GM19467 (cell line): ENCODE measurements around the gene KIAA1549.

Experiments
- ATAC-seq: cut with Tn5 transposase; IDR thresholded peaks from one replicate; pipeline ENCODE4 v1.9.1; 2021; ENCODE audit warnings: mild to moderate bottlenecking, moderate library complexity; ENCODE audit not compliant: unreplicated experiment

Gene KIAA1549

GRCh38 chr7:138975343-138976104, 5.7 kb downstream of the KIAA1549 start:
- no peak for ATAC-seq

DNA sequence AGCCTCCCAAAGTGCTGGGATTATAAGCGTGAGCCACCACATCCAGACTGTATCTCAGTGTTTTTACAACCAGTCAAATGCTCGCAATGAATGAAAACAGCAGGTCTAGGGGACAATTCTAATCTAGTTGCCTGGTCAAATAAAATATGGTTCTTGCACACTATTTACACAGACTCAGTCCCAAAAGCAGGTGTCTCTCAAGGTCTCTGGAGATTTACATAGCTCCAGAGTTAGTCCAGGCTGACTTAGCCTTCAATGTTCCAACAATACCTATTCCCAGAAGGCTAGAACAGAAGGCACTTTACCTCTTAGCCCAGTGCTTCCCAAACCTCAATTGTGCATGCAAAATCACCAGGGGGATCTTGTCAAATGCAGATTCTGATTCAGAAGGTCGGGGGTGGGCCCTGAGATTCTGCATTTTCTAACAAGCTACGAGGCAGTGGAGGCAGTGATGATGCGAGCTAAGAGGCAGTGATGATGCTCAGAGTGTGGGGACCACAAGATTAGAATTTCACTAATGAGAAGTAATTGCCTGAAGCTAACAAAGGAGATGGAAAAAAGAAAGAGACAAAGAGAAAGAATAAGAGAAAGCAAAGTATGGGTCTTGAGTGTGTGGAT, 6.4 kb downstream of the KIAA1549 start:
- ATAC-seq = no peak

DNA sequence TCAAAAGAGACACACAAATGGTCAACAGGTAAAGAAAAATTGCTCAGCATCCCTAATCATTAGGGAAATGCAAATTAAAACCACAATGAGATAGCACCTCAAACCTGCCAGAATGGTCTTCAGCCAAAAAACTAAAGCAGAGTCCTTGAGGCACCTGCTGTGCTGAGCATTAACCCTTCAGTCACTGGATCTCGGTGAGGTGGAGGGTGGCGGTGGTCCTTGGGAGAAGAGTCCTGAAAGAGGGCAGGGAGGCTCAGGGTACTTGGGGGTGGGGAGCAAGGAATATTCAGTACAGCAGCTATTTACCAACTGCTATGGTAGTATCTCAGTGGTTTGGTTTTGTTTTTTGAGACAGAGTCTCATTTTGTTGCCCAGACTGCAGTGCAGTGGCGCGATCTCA, 7.1 kb downstream of the KIAA1549 start:
- ATAC-seq = no peak

GRCh38 chr7:138970952-138971351, 10.2 kb downstream of the KIAA1549 start:
- no peak for ATAC-seq

DNA sequence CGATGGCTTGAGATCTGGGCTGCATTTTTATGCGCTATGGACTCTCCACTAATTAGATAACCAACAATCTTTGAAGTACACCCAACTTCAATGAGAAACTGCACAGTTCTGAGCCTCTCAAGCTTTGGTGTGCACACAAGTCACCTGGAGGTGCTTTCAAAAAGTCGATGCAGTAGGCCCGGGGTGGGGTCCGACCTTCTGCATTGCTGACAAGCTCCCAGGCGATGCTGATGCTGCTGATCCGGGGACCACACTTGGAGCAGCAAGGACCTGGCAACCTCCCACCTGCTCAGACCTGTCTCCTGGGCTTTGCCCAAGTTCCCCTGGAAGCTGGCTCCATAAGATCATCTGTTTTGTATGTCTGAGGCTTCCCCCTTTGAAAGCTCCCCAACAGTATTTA, 10.7 kb downstream of the KIAA1549 start:
- no peak for ATAC-seq

- ATAC-seq = no peak
Observed at GRCh38 chr7:138967159-138967558, 14.0 kb downstream of the KIAA1549 start.

- ATAC-seq = no peak
Observed at GRCh38 chr7:138964624-138965436, 16.4 kb downstream of the KIAA1549 start.

DNA sequence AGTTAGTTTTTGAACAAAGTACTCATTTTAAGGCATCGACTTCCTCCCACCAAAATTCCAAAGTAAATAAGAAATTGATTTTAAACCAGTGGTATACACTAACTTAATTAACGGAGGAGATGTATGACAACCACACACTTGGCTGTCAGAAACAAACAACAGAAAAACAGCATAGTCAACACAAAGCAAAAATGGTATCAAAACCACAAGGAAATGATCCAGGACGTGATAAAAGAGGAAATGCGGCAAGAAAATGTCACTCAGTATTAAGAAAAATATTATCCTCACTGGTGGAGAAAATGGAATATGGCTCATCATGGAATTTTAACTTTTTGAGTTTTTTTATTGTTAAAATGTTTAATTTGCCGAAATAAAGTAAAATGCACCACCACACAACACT, 17.5 kb downstream of the KIAA1549 start:
- ATAC-seq = no peak

DNA sequence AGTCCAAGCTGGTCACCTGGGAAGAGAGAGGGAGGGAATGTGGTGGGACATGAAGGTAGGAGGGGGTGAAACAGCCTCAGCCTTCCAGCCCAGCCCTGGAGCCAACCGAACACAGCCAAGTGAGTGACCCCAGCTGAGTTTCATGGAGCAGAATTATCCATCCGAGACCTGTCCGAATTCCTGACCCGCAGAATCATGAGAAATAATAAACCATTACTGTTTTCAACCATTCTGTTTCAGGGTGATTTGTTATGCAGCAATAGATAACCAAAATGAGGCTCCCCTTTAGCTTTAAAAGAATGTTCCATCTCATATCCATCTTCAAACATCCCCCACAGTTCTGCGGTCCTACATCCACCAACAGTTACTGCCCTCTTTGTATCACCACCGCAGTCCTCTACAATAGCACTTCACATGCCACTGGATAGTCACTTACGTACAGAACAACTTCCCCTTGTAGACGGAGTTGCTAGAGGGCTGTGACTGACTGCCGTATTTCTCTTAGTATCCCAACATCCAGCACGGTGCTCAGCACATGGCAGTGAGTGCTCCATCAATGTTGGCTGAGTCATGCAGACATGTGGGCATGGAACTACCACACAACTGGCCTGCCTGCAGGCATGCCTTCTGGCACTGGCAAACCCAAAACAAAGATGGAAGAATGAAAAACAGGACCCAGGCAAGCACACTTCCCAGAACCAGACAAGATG, 18.5 kb downstream of the KIAA1549 start:
- no peak for ATAC-seq

DNA sequence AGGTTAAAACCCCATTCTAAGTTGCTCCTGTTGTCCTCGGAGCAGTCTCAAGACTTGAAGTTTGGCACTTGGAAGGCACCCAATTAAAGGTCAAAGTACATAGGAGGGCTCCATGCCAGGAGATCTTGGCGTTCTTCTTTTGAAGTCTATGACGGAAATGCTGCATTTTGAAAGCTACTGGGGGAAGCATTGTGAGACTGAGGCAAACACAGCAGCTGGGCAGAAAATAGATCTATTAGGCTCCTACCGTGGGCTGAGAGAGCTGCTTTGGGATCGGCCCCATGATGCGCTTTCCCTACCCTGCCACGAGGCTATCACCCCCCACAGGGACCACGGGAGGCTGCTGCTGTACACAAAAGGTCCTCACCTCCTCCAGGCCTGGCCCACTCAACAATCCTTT, 20.0 kb downstream of the KIAA1549 start:
- ATAC-seq = no peak

DNA sequence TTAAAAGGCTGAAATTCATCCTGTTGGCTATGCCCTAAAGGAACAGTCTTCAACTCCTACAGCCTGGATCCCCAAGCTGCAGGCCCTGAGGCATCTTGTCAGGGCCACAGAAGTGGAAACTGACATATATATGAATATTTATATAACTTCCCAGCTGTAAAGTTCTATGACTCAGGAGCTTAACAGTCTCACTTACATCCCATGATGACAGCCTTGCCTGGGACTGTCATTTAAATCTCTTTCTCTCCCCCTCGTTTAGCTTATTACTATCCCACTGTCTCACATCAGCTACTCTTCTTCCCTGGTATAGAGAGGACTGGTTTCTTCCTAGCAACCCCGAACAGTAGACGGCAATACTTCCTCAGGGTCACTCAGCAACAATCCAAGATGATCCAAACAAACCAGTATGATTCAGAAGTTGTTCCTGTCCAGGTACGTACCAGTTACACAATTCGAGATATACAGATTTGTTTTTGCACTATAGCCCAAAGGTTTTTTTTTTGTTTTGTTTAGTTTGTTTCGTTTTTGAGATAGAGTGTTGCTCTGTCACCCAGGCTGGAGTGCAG, 22.7 kb downstream of the KIAA1549 start:
- ATAC-seq = no peak

DNA sequence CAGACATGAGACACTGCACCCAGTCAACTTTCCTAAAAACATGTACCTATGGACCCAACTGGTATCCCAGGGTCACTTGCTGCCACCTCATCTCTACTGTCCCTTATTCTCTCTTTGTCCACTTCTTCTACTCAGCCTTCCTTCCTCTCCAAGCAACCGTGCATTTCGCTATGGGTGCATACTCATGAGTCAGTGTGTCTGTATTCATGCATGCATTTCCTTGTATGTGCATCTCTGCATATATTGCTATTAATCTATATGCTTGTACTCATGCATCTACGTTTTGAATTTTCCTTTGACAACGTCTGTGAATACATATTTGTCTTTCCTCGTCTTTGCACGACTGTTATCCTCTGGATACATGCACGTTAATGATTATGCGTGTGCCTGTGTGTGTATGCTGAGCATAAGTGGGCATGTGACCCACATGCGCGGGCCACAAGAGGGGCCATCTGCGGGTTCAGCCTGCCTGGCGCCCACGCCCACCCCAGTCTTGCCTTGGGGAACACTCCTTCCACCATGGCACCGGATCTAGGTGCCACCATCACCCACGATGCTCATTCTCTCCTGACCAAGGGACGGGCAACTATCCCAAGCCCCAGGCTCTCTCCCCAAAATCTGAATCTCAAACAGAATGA, 23.3 kb downstream of the KIAA1549 start:
- ATAC-seq = no peak

GRCh38 chr7:138957217-138957616, 24.0 kb downstream of the KIAA1549 start:
- no peak for ATAC-seq

DNA sequence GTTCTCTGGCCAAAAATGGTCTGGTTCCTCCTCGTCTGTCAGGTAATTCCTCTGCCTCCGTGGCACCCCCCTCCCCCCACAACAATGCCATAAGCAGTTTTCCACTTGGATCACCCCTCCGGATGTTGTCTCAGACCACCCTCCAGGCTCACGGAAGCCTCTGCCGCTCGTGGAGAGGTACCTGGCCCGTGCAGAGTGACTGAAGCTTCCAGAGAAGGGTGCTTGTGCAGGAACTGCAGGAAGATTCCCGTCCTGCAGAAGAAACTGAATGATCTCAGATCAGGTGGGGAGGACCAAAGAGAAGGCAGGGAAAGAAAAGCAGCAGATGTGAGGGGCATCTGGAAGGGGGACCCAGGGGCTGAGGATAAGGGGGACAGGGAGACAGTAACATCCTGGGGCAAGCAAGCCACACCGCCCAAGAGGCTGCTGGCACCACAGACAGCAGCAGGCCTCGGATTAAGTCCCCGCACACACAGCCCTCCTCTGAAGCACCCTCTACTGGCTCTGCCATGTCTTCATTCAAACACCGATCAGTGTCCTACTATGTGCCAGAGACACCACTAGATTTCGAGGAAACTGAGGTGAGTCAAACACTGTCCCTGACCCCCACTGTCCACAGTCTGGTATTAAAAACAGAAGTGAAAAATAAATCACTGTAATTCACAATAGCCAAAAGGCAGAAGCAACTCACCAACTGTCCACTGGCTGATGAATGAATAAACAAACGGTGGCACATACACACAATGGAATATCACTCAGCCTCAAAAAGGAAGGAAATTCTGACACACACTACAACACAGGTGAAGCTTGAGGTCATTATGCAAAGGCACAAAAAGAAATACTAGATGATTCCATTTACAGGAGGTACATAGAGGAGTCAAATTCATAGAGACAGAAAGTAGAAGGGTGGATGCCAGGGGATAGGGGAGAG, 26.4 kb downstream of the KIAA1549 start:
- no peak for ATAC-seq

- no peak for ATAC-seq
Observed at GRCh38 chr7:138952791-138953190, 28.4 kb downstream of the KIAA1549 start.

DNA sequence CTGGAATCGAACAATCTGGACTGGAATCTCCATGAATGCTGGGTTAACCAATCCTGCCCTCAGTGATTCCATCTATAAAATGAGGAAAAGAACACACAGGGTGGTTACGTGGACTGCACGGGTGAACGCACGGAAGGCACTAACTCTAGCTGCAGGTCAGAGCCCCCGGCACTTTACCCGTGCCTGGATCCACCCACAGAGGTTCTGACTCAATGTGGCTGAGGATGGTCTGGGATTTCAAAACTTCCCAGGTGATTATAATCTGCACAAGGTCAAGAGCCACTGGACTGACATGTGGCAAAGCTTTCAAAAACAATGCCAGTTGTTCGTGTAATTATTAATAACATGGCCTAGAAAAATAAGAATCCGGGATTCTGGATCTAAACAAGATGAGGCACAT, 29.2 kb downstream of the KIAA1549 start:
- no peak for ATAC-seq

GRCh38 chr7:138949421-138950088, 31.6 kb downstream of the KIAA1549 start:
- ATAC-seq = no peak

GRCh38 chr7:138948403-138948802, 32.8 kb downstream of the KIAA1549 start:
- ATAC-seq = no peak

GRCh38 chr7:138945821-138946220, 35.4 kb downstream of the KIAA1549 start:
- no peak for ATAC-seq
